Transverse colon (tissue), 3 donors: Measurements from ENCODE around the gene RNGTT.

ENCODE experiments used
- POLR2A ChIP-seq: fragments of 450-650 bp; IDR thresholded peaks from one replicate; pipeline ENCODE4 v1.6.1; 2016; ENCODE audit warnings: antibody characterized with exemption, mild to moderate bottlenecking, moderate library complexity
- TF ChIP-seq, protein P1 (sequence below), 5 experiments: fragments of 200-600 bp in 3 of 5; fragments of 450-650 bp in 2 of 5; sonication (generic) in 3 of 5; IDR thresholded peaks; 1 replicate in 2 of 5; 2 replicates in 3 of 5; pipeline ENCODE4 v1.5.1; 2016 to 2017; ENCODE audit warnings: antibody characterized with exemption in 5 of 5, inconsistent platforms in 3 of 5, mild to moderate bottlenecking in 2 of 5, moderate library complexity in 1 of 5

DNA sequence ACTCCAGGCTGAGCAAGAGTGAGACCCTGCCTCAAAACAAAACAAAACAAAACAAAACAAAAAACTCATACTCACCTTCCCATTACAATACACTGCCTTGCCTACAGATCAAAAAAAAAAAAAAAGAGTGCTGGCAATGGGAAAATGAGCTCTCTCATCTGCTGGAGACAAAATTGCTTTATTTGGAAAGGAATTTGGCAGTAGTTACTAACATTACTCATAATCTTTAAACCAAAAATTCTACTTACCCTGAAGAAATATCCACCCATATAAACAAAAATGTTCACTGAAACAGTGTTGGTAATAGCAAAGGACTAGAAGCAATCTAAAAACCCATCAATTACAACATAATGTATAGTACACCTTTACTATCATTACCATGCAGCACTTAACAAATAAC, 120.4 kb downstream of the RNGTT start:
- TF ChIP-seq, protein P1, sequence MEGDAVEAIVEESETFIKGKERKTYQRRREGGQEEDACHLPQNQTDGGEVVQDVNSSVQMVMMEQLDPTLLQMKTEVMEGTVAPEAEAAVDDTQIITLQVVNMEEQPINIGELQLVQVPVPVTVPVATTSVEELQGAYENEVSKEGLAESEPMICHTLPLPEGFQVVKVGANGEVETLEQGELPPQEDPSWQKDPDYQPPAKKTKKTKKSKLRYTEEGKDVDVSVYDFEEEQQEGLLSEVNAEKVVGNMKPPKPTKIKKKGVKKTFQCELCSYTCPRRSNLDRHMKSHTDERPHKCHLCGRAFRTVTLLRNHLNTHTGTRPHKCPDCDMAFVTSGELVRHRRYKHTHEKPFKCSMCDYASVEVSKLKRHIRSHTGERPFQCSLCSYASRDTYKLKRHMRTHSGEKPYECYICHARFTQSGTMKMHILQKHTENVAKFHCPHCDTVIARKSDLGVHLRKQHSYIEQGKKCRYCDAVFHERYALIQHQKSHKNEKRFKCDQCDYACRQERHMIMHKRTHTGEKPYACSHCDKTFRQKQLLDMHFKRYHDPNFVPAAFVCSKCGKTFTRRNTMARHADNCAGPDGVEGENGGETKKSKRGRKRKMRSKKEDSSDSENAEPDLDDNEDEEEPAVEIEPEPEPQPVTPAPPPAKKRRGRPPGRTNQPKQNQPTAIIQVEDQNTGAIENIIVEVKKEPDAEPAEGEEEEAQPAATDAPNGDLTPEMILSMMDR (IDR thresholded peaks at IDR 0.05) = no peak
- no peak for TF ChIP-seq POLR2A
